OCI-LY1 (cell line): ENCODE data around the gene GNRH2.
"Not testable (repeated sequence)": the region's sequence is repeated elsewhere in the genome, so short reads cannot be mapped to it uniquely, and the experiment has no call there.

Experiments used
- H2AFZ ChIP-seq: fragments of 200-600 bp; sonication (generic), shearing (Covaris generic); 2 replicates; pipeline ENCODE4 v1.6.0; 2014; ENCODE audit warnings: antibody characterized with exemption, mild to moderate bottlenecking, low read length
- H3F3A ChIP-seq: fragments of 200-600 bp; sonication (generic), shearing (Covaris generic); 2 replicates; pipeline ENCODE4 v1.6.0; 2014; ENCODE audit warnings: mild to moderate bottlenecking, antibody characterized with exemption, low read length, moderate library complexity; ENCODE audit not compliant: insufficient read depth
- H3K27ac ChIP-seq: fragments of 200-600 bp; sonication (generic); 2 replicates; pipeline ENCODE4 v1.5.1; 2014; ENCODE audit warnings: low read length, mixed run types, mild to moderate bottlenecking, low read depth; ENCODE audit not compliant: poor library complexity, severe bottlenecking
- H3K27me3 ChIP-seq: fragments of 200-600 bp; sonication (generic); 2 replicates; pipeline ENCODE4 v1.6.0; 2014; ENCODE audit warnings: antibody characterized with exemption, mild to moderate bottlenecking, low read length, moderate library complexity; ENCODE audit not compliant: insufficient read depth
- H3K36me3 ChIP-seq: fragments of 200-600 bp; sonication (generic); 2 replicates; pipeline ENCODE4 v1.6.1; 2014; ENCODE audit warnings: mild to moderate bottlenecking, antibody characterized with exemption, low read length, moderate library complexity, mixed read lengths; ENCODE audit not compliant: insufficient read depth
- H3K4me1 ChIP-seq: fragments of 200-600 bp; sonication (generic); 2 replicates; pipeline ENCODE4 v1.5.1; 2014; ENCODE audit warnings: mild to moderate bottlenecking, low read length, moderate library complexity; ENCODE audit not compliant: insufficient read depth, severe bottlenecking
- H3K4me2 ChIP-seq: fragments of 200-600 bp; sonication (generic), shearing (Covaris generic); 2 replicates; pipeline ENCODE4 v1.6.1; 2014; ENCODE audit warnings: low read length
- H3K4me3 ChIP-seq: fragments of 200-600 bp; sonication (generic); 2 replicates; pipeline ENCODE4 v1.5.1; 2014; ENCODE audit warnings: low read length, low read depth, mild to moderate bottlenecking, mixed read lengths; ENCODE audit not compliant: poor library complexity, severe bottlenecking
- H3K79me2 ChIP-seq: fragments of 200-600 bp; shearing (Covaris generic); 2 replicates; pipeline ENCODE4 v1.6.1; 2016; ENCODE audit warnings: mixed run types, low read length, mixed read lengths; ENCODE audit not compliant: insufficient read depth
- H3K9ac ChIP-seq: fragments of 200-600 bp; sonication (generic), shearing (Covaris generic); 2 replicates; pipeline ENCODE4 v1.6.1; 2014; ENCODE audit warnings: mild to moderate bottlenecking, low read length, mixed read lengths
- H3K9me2 ChIP-seq: fragments of 200-600 bp; sonication (generic), shearing (Covaris generic); 2 replicates; pipeline ENCODE4 v1.6.1; 2014; ENCODE audit warnings: low read depth, mild to moderate bottlenecking, low read length, mixed read lengths
- H3K9me3 ChIP-seq: fragments of 200-600 bp; shearing (Covaris generic); 2 replicates; pipeline ENCODE4 v1.6.1; 2014; ENCODE audit warnings: low read length, mixed read lengths
- H4K20me1 ChIP-seq: fragments of 200-600 bp; sonication (generic), shearing (Covaris generic); 2 replicates; pipeline ENCODE4 v1.6.0; 2016; ENCODE audit warnings: mild to moderate bottlenecking, low read length; ENCODE audit not compliant: insufficient read depth
- CTCF ChIP-seq: fragments of 200-600 bp; sonication (generic), shearing (Covaris generic); IDR thresholded peaks from 2 replicates; pipeline ENCODE4 v1.5.1; 2017; ENCODE audit warnings: mild to moderate bottlenecking, antibody characterized with exemption, low read length, moderate library complexity, mixed read lengths
- EZH2 ChIP-seq: fragments of 200-600 bp; sonication (generic), shearing (Covaris generic); IDR thresholded peaks from 2 replicates; pipeline ENCODE4 v1.8.0; 2017; ENCODE audit warnings: borderline replicate concordance, mixed run types, mild to moderate bottlenecking, antibody characterized with exemption, low read length, moderate library complexity, mixed read lengths

GNRH2 gene

GRCh38 chr20:3071610-3072529 is 28.4 kb downstream of the GNRH2 start, which contains the start of gene OXT:
OXT (plus strand) TSS chr20:3071620; CDS start chr20:3071656, 36 bp downstream.
- no peaks in the 10 kb centered on the region; the same call in 1 of the 2 replicates for H3K27me3 ChIP-seq
- no peaks in the 10 kb centered on the region for H3F3A ChIP-seq
- no peaks in the 10 kb centered on the region for H3K4me1 ChIP-seq
- no peak within 1 kb of the TSS for H3K9ac ChIP-seq
- no peak within 1 kb of the TSS for H3K4me3 ChIP-seq
- H3K79me2 ChIP-seq: no peaks in the 10 kb centered on the region
- H3K9me3 ChIP-seq: no peaks in the 10 kb centered on the region
- TF ChIP-seq EZH2: no peak
- no peak for TF ChIP-seq CTCF
- no peaks in the 10 kb centered on the region for H4K20me1 ChIP-seq
- no peak within 1 kb of the TSS for H2AFZ ChIP-seq
- no peak within 1 kb of the TSS for H3K4me2 ChIP-seq
- no peaks in the 10 kb centered on the region for H3K36me3 ChIP-seq
- H3K9me2 ChIP-seq: no peaks in the 10 kb centered on the region
- H3K27ac ChIP-seq: no peak within 1 kb of the TSS

- Histone ChIP-seq H3K4me3 (no peak overlapping the region), H3K4me2 (no peak overlapping the region), H3K9me2 (no peaks in the 10 kb centered on the region), H3K9me3 (no peaks in the 10 kb centered on the region), H4K20me1 (no peaks in the 10 kb centered on the region), H3K79me2 (no peaks in the 10 kb centered on the region), H3K27ac (no peak overlapping the region), H3F3A (no peaks in the 10 kb centered on the region), H3K36me3 (no peaks in the 10 kb centered on the region), H3K27me3 (no peaks in the 10 kb centered on the region; the same call in 1 of the 2 replicates), H3K9ac (no peak overlapping the region), H2AFZ (no peak overlapping the region), H3K4me1 (no peaks in the 10 kb centered on the region)
- TF ChIP-seq CTCF (no peak), EZH2 (no peak)
Measured at GRCh38 chr20:3072530-3073250, 29.3 kb downstream of the GNRH2 start.

- not testable (repeated sequence) for H3K4me3 ChIP-seq, H4K20me1 ChIP-seq, H3K4me2 ChIP-seq, H3F3A ChIP-seq, H3K36me3 ChIP-seq, H3K79me2 ChIP-seq, H3K27ac ChIP-seq, H3K4me1 ChIP-seq, H3K27me3 ChIP-seq, H3K9me2 ChIP-seq, H3K9ac ChIP-seq, H2AFZ ChIP-seq, H3K9me3 ChIP-seq
Measured at GRCh38 chr20:3073251-3073643, 29.8 kb downstream of the GNRH2 start.
